ENCODE data around the gene ABCF3.

DNA sequence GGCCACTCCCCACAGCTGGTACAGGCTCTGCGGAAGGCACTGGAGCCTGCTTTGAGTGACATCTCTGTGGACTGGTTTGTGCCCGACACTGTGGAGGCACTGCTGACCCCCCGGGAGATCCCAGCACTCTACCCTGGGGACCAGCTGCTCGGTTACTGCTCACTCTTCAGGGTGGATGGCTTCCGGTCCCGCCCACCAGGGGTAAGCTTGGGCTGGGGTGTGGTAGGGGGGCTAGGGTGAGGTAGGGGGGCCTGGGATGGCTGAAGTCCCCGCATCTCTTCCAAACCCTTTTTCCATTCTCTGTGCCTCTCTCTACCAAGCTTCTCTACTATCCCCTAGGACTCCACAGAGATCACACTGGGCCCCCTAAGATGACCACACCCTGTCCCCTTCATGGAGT lies 51.2 kb downstream of the ABCF3 start:
- no peak for TF ChIP-seq EZH2 (IDR thresholded peaks at IDR 0.05)
- TF ChIP-seq POLR2AphosphoS5 (IDR thresholded peaks at IDR 0.05; ENCODE audit: borderline replicate concordance, low read depth, low read length), result no peak

Data from SK-N-MC (cell line).